ENCODE measurements around the gene UBE2R2. TPM values are rescaled to one million over a fixed set of nuclear protein-coding genes. Genes with fewer than 3 reads are reported as not detected.
"Not testable (repeated sequence)": the region's sequence is repeated elsewhere in the genome, so short reads cannot be mapped to it uniquely, and the experiment has no call there.

UBE2R2 gene
- 55.1 and 56.2 TPM in 2 replicates for polyA plus RNA-seq (2013)

- no peaks in the 10 kb centered on the region for H3K36me3 ChIP-seq (ENCODE audit: control insufficient read depth in 1 of 2, insufficient read depth in 2 of 2, low read length in 2 of 2)
- H3K4me3 ChIP-seq (ENCODE audit: low read depth, low read length): peak within 1 kb of the TSS; percentile 94
- WGBS (ENCODE audit: extremely low coverage, insufficient coverage, insufficient read length): no CpG with 5 or more reads among the region's 66 CpGs
- H3K9ac ChIP-seq (ENCODE audit: low read length): peak within 1 kb of the TSS; percentile 100
- peaks cover 0 to 7% of the 10 kb centered on the region in 2 experiments for H3K4me1 ChIP-seq (ENCODE audit: control insufficient read depth in 1 of 2, insufficient read depth in 2 of 2, low read length in 2 of 2)
- H4K12ac ChIP-seq (ENCODE audit: low read depth, low read length): peak within 1 kb of the TSS; percentile 100
- peak within 1 kb of the TSS; percentile 100 for H3K14ac ChIP-seq (ENCODE audit: low read length)
- peak within 1 kb of the TSS; percentile 100 for H3K18ac ChIP-seq (ENCODE audit: low read length)
- H3K4me2 ChIP-seq (ENCODE audit: low read length): peak within 1 kb of the TSS; percentile 88
- peak within 1 kb of the TSS; percentile 98 for H4K91ac ChIP-seq (ENCODE audit: low read depth, low read length)
- H2BK12ac ChIP-seq (ENCODE audit: low read length): peak within 1 kb of the TSS; percentile 73
- peaks cover 19% of the 10 kb centered on the region for H3K79me1 ChIP-seq (ENCODE audit: low read length)
- H3K27me3 ChIP-seq (ENCODE audit: insufficient read depth, low read length): no peaks in the 10 kb centered on the region
- H3K79me2 ChIP-seq (ENCODE audit: control insufficient read depth, insufficient read depth, low read length, poor library complexity): peaks cover 28% of the 10 kb centered on the region
- no peaks in the 10 kb centered on the region for H3K9me3 ChIP-seq (ENCODE audit: insufficient read depth, low read depth, low read length)
- H2BK120ac ChIP-seq (ENCODE audit: insufficient read depth, low read length, poor library complexity): peak within 1 kb of the TSS; percentile 100
- peak within 1 kb of the TSS; percentile 100 for H3K27ac ChIP-seq (ENCODE audit: low read depth, low read length)
- H2BK5ac ChIP-seq (ENCODE audit: low read depth, low read length, poor library complexity): peak within 1 kb of the TSS; percentile 98
- peak within 1 kb of the TSS; percentile 83 for H3K23ac ChIP-seq (ENCODE audit: low read length)
- H2AK5ac ChIP-seq (ENCODE audit: low read length): peak within 1 kb of the TSS; percentile 100
- H3K4ac ChIP-seq (ENCODE audit: low read depth, low read length): peak within 1 kb of the TSS; percentile 100
- H4K8ac ChIP-seq (ENCODE audit: low read depth, low read length): peak within 1 kb of the TSS; percentile 100
- peak within 1 kb of the TSS; percentile 93 for H2AFZ ChIP-seq (ENCODE audit: insufficient read depth, low read length, poor library complexity)
- DNase-seq: peak; percentile 88 to 91
Measured at GRCh38 chr9:33816327-33817252, at the start of gene UBE2R2. Gene UBE2R2 (plus strand): TSS chr9:33817160. CDS start chr9:33817758, 598 bp downstream.

- not testable (repeated sequence) for H3K23ac ChIP-seq (ENCODE audit: low read length); H4K91ac ChIP-seq (ENCODE audit: low read depth, low read length); H3K79me1 ChIP-seq (ENCODE audit: low read length); H3K9me3 ChIP-seq (ENCODE audit: insufficient read depth, low read depth, low read length); H3K27me3 ChIP-seq (ENCODE audit: insufficient read depth, low read length); H2AK5ac ChIP-seq (ENCODE audit: low read length); H3K79me2 ChIP-seq (ENCODE audit: control insufficient read depth, insufficient read depth, low read length, poor library complexity); H2BK120ac ChIP-seq (ENCODE audit: insufficient read depth, low read length, poor library complexity); H3K4ac ChIP-seq (ENCODE audit: low read depth, low read length); H3K18ac ChIP-seq (ENCODE audit: low read length); H2BK5ac ChIP-seq (ENCODE audit: low read depth, low read length, poor library complexity); H2BK12ac ChIP-seq (ENCODE audit: low read length); H3K4me3 ChIP-seq (ENCODE audit: low read depth, low read length); H3K14ac ChIP-seq (ENCODE audit: low read length); H4K8ac ChIP-seq (ENCODE audit: low read depth, low read length); H4K12ac ChIP-seq (ENCODE audit: low read depth, low read length); H3K36me3 ChIP-seq (ENCODE audit: control insufficient read depth in 1 of 2, insufficient read depth in 2 of 2, low read length in 2 of 2); H3K4me2 ChIP-seq (ENCODE audit: low read length); H3K9ac ChIP-seq (ENCODE audit: low read length); H2AFZ ChIP-seq (ENCODE audit: insufficient read depth, low read length, poor library complexity); H3K4me1 ChIP-seq (ENCODE audit: control insufficient read depth in 1 of 2, insufficient read depth in 2 of 2, low read length in 2 of 2); H3K27ac ChIP-seq (ENCODE audit: low read depth, low read length)
- whole genome bisulfite sequencing (ENCODE audit: extremely low coverage, insufficient coverage, insufficient read length): no CpG with 5 or more reads among the region's 3 CpGs
- DNase-seq: peak; percentile 51 to 91
Measured at GRCh38 chr9:33770156-33770880, 46.6 kb upstream of the UBE2R2 start.

GRCh38 chr9:33773135-33773534, 43.8 kb upstream of the UBE2R2 start:
- H3K4me1 ChIP-seq (ENCODE audit: control insufficient read depth in 1 of 2, insufficient read depth in 2 of 2, low read length in 2 of 2); H4K8ac ChIP-seq (ENCODE audit: low read depth, low read length); DNase-seq; H3K14ac ChIP-seq (ENCODE audit: low read length); H2BK12ac ChIP-seq (ENCODE audit: low read length); H3K9me3 ChIP-seq (ENCODE audit: insufficient read depth, low read depth, low read length); H3K18ac ChIP-seq (ENCODE audit: low read length); H3K79me1 ChIP-seq (ENCODE audit: low read length); H3K36me3 ChIP-seq (ENCODE audit: control insufficient read depth in 1 of 2, insufficient read depth in 2 of 2, low read length in 2 of 2); H3K79me2 ChIP-seq (ENCODE audit: control insufficient read depth, insufficient read depth, low read length, poor library complexity); H3K9ac ChIP-seq (ENCODE audit: low read length); H2AFZ ChIP-seq (ENCODE audit: insufficient read depth, low read length, poor library complexity); H3K23ac ChIP-seq (ENCODE audit: low read length); H2BK5ac ChIP-seq (ENCODE audit: low read depth, low read length, poor library complexity); H4K12ac ChIP-seq (ENCODE audit: low read depth, low read length); H3K27me3 ChIP-seq (ENCODE audit: insufficient read depth, low read length); H3K27ac ChIP-seq (ENCODE audit: low read depth, low read length); H4K91ac ChIP-seq (ENCODE audit: low read depth, low read length); H3K4me2 ChIP-seq (ENCODE audit: low read length); H3K4ac ChIP-seq (ENCODE audit: low read depth, low read length); H2AK5ac ChIP-seq (ENCODE audit: low read length); H3K4me3 ChIP-seq (ENCODE audit: low read depth, low read length); H2BK120ac ChIP-seq (ENCODE audit: insufficient read depth, low read length, poor library complexity): not testable (repeated sequence)

- H3K4me1 ChIP-seq (ENCODE audit: control insufficient read depth in 1 of 2, insufficient read depth in 2 of 2, low read length in 2 of 2); H2AFZ ChIP-seq (ENCODE audit: insufficient read depth, low read length, poor library complexity); H3K4me3 ChIP-seq (ENCODE audit: low read depth, low read length); H4K12ac ChIP-seq (ENCODE audit: low read depth, low read length); H3K4me2 ChIP-seq (ENCODE audit: low read length); H3K27ac ChIP-seq (ENCODE audit: low read depth, low read length); H4K91ac ChIP-seq (ENCODE audit: low read depth, low read length); H3K9me3 ChIP-seq (ENCODE audit: insufficient read depth, low read depth, low read length); H3K9ac ChIP-seq (ENCODE audit: low read length); H3K18ac ChIP-seq (ENCODE audit: low read length); H2AK5ac ChIP-seq (ENCODE audit: low read length); H3K79me2 ChIP-seq (ENCODE audit: control insufficient read depth, insufficient read depth, low read length, poor library complexity); H2BK5ac ChIP-seq (ENCODE audit: low read depth, low read length, poor library complexity); H2BK12ac ChIP-seq (ENCODE audit: low read length); H3K27me3 ChIP-seq (ENCODE audit: insufficient read depth, low read length); H3K14ac ChIP-seq (ENCODE audit: low read length); H4K8ac ChIP-seq (ENCODE audit: low read depth, low read length); H3K36me3 ChIP-seq (ENCODE audit: control insufficient read depth in 1 of 2, insufficient read depth in 2 of 2, low read length in 2 of 2); H2BK120ac ChIP-seq (ENCODE audit: insufficient read depth, low read length, poor library complexity); H3K23ac ChIP-seq (ENCODE audit: low read length); H3K79me1 ChIP-seq (ENCODE audit: low read length); H3K4ac ChIP-seq (ENCODE audit: low read depth, low read length): not testable (repeated sequence)
- peak; percentile 67 to 83 for DNase-seq
- WGBS (ENCODE audit: extremely low coverage, insufficient coverage, insufficient read length): no CpG with 5 or more reads among the region's 5 CpGs
Measured at GRCh38 chr9:33774074-33774659, 42.8 kb upstream of the UBE2R2 start.
